ENCODE data around the gene PCBD1. TPM values are rescaled to one million over a fixed set of nuclear protein-coding genes. Genes with fewer than 3 reads are reported as not detected.

PCBD1 gene
- total RNA-seq, 1 donor from 2014 or later, result 162 TPM

- no peak for DNase-seq (ENCODE audit: low spot score, unreplicated experiment)
- no peak for TF ChIP-seq CTCF (IDR thresholded peaks at IDR 0.05; ENCODE audit: unreplicated experiment)
- peaks cover 20% of the 10 kb centered on the region for H3K36me3 Mint-ChIP-seq (ENCODE audit: insufficient read depth)
- H3K4me3 Mint-ChIP-seq (ENCODE audit: low read depth), result no peak overlapping the region
- H3K9me3 Mint-ChIP-seq (ENCODE audit: low read depth), result no peaks in the 10 kb centered on the region
- peaks cover 12% of the 10 kb centered on the region for H3K4me1 Mint-ChIP-seq (ENCODE audit: low read depth)
- H3K27ac Mint-ChIP-seq, result no peak overlapping the region
- no peaks in the 10 kb centered on the region for H3K27me3 Mint-ChIP-seq
These were observed 3.6 kb downstream of the PCBD1 start for GRCh38 chr10:70884741-70885140.

GRCh38 chr10:70880077-70880534 lies 8.3 kb downstream of the PCBD1 start:
- H3K4me3 Mint-ChIP-seq (ENCODE audit: low read depth), result no peak overlapping the region
- peak; percentile 94 for TF ChIP-seq CTCF (IDR thresholded peaks at IDR 0.05; ENCODE audit: unreplicated experiment)
- no peaks in the 10 kb centered on the region for H3K4me1 Mint-ChIP-seq (ENCODE audit: low read depth)
- H3K9me3 Mint-ChIP-seq (ENCODE audit: low read depth), result no peaks in the 10 kb centered on the region
- peaks cover 24% of the 10 kb centered on the region for H3K36me3 Mint-ChIP-seq (ENCODE audit: insufficient read depth)
- H3K27ac Mint-ChIP-seq, result no peak overlapping the region
- no peaks in the 10 kb centered on the region for H3K27me3 Mint-ChIP-seq
- DNase-seq (ENCODE audit: low spot score, unreplicated experiment), result peak; percentile 56

- Mint-ChIP-seq H3K4me3 (ENCODE audit: low read depth) (no peak overlapping the region), H3K27me3 (no peaks in the 10 kb centered on the region), H3K9me3 (ENCODE audit: low read depth) (no peaks in the 10 kb centered on the region), H3K27ac (no peak overlapping the region), H3K4me1 (ENCODE audit: low read depth) (no peaks in the 10 kb centered on the region), H3K36me3 (ENCODE audit: insufficient read depth) (peaks cover 20% of the 10 kb centered on the region)
- no peak for TF ChIP-seq CTCF (IDR thresholded peaks at IDR 0.05; ENCODE audit: unreplicated experiment)
- DNase-seq (ENCODE audit: low spot score, unreplicated experiment), result no peak
These were observed 9.2 kb downstream of the PCBD1 start for GRCh38 chr10:70879207-70879606.

GRCh38 chr10:70874061-70874460 lies 14.3 kb downstream of the PCBD1 start:
- H3K4me3 Mint-ChIP-seq (ENCODE audit: low read depth), result no peak overlapping the region
- H3K9me3 Mint-ChIP-seq (ENCODE audit: low read depth), result no peaks in the 10 kb centered on the region
- no peak for DNase-seq (ENCODE audit: low spot score, unreplicated experiment)
- H3K36me3 Mint-ChIP-seq (ENCODE audit: insufficient read depth), result peaks cover 15% of the 10 kb centered on the region
- TF ChIP-seq CTCF (IDR thresholded peaks at IDR 0.05; ENCODE audit: unreplicated experiment), result no peak
- H3K27me3 Mint-ChIP-seq, result no peaks in the 10 kb centered on the region
- no peaks in the 10 kb centered on the region for H3K4me1 Mint-ChIP-seq (ENCODE audit: low read depth)
- H3K27ac Mint-ChIP-seq, result no peak overlapping the region

GRCh38 chr10:70872291-70872690 lies 16.1 kb downstream of the PCBD1 start:
- Mint-ChIP-seq H3K4me3 (ENCODE audit: low read depth) (no peak overlapping the region), H3K36me3 (ENCODE audit: insufficient read depth) (peaks cover 13% of the 10 kb centered on the region), H3K9me3 (ENCODE audit: low read depth) (no peaks in the 10 kb centered on the region), H3K27ac (no peak overlapping the region), H3K4me1 (ENCODE audit: low read depth) (no peaks in the 10 kb centered on the region), H3K27me3 (no peaks in the 10 kb centered on the region)
- no peak for TF ChIP-seq CTCF (IDR thresholded peaks at IDR 0.05; ENCODE audit: unreplicated experiment)
- no peak for DNase-seq (ENCODE audit: low spot score, unreplicated experiment)
